Measurements from ENCODE around the gene CISTR.

DNA sequence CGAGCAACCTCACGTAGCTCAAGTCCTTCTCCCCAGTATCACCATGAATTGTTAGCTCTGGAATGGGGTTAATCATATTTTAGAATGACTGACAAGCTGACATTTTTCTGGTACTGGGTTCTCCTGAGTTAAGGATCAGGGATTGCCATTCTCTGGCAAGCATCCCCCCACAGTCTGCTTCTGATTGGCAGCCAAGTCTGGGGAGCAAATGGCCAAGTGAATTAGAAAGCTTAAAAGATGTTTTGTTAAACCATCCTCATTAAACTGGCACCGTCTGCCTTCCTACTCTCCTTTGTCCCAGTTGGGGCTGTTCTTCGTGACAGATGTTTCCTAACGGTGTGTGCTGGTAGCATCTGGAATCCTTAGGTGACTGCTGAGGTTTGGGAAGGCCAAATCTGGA is 17.2 kb upstream of the CISTR start:
- no peak for TF ChIP-seq CTCF (IDR thresholded peaks at IDR 0.05)
- no peak for TF ChIP-seq POLR2A (IDR thresholded peaks at IDR 0.05)
